NB4 (cell line): ENCODE measurements around the gene SEC24A.
"Not testable (repeated sequence)": the region's sequence is repeated elsewhere in the genome, so short reads cannot be mapped to it uniquely, and the experiment has no call there.

Experiments
- DNase-seq: peaks from one replicate; pipeline ENCODE4 v3.0.0; 2010; ENCODE audit warnings: low read depth
- H3K4me3 ChIP-seq: one replicate; pipeline ENCODE4 v1.5.1; 2011; ENCODE audit warnings: mild to moderate bottlenecking, low read depth, low read length, moderate library complexity
- CTCF ChIP-seq: IDR thresholded peaks from one replicate; pipeline ENCODE4 v1.5.1; 2012; ENCODE audit warnings: low read depth, low read length
- MYC ChIP-seq: IDR thresholded peaks from 2 replicates; pipeline ENCODE4 v1.6.1; 2011; ENCODE audit warnings: low read depth, low read length
- POLR2A ChIP-seq: IDR thresholded peaks from 2 replicates; pipeline ENCODE4 v1.6.1; 2011; ENCODE audit warnings: mild to moderate bottlenecking; ENCODE audit not compliant: insufficient read length; ENCODE audit errors: extremely low read depth
- TF ChIP-seq, protein P1 (sequence below): IDR thresholded peaks from 2 replicates; pipeline ENCODE4 v1.6.1; 2011; ENCODE audit warnings: low read depth, low read length

SEC24A gene

DNA sequence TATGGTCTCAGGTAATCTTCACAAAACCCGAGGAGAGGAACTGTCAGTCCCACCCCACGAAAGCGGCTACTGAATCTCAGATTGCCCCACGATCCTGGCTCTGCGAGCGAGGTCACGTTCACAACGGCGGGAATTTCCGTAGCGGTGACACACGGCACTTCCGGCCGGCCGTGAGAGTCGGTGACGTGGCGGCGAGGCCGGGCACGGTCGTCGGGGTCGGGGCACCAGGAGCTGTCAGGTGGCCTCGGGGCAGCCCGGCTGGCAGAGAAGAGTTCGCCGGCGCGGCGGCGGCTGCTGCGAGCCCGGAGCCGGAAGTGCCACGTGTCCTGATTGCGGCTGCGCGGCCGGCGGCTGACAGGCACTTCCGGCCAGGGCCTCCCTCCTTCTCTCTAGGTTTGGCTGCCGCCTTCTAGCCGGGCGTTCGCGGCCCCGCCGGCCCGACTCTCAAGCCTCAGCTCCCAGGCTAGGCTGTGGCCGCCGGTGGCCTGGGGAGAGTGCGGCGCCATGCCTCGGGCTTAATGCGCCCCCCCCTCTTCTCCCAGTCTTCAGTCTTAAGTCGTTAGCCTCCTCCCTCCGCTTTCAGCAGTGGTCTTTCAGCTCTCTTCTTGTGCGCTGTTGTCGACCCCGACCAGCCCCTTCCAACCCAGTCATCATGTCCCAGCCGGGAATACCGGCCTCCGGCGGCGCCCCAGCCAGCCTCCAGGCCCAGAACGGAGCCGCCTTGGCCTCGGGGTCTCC, at the start of gene SEC24A:
SEC24A (plus strand) TSS at position 361 of the 738 bp plus-strand sequence; CDS start at position 653, 292 bp downstream.
- TF ChIP-seq, protein P1, sequence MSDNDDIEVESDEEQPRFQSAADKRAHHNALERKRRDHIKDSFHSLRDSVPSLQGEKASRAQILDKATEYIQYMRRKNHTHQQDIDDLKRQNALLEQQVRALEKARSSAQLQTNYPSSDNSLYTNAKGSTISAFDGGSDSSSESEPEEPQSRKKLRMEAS, result peak; percentile 94
- TF ChIP-seq CTCF (no peak), MYC (peak; percentile 78), POLR2A (peak; percentile 33)

DNA sequence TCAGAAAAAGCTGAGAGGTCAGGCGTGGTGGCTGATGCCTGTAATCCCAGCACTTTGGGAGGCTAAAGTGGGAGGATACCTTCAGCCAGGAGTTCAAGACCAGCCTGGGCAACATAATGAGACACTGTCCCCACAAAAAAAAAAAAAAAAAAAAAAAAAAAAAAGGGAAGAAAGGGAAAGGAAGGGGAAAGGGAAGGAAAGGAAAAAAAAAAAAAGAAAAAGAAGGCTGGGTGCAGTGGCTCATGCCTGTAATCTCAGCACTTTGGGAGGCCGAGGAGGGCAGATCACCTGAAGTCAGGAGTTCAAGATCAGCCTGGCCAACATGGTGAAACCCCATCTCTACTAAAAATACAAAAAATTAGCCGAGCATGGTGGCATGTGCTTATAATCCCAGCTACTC, 48.8 kb upstream of the SEC24A start:
- not testable (repeated sequence) for DNase-seq, H3K4me3 ChIP-seq

More for the DNA sequence above, at the start of gene SEC24A:
- H3K4me3 ChIP-seq, result peak within 1 kb of the TSS; percentile 94
- DNase-seq, result peak; percentile 93

DNA sequence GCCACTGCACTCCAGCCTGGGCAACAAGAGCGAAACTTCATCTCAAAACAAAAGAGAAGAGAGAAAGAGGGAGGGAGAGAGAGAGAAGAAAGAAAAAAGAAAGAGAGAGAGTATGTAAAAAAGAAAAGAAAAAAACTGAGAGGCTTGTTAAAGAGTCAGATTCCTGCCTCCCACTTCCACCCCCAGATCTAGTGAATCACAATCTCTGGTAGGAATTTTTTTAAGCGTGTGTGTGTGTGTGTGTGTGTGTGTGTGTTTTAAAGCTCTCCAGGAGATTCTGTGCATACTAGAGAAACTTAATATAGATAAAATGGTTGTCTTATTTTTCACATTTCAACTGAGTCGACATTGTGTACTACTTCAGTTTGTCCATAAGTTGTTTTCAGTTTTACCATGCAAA, 48.0 kb upstream of the SEC24A start:
- no peak for DNase-seq
- TF ChIP-seq CTCF, result no peak
- TF ChIP-seq POLR2A, result no peak
- TF ChIP-seq, protein P1, result no peak
- no peak for TF ChIP-seq MYC
- H3K4me3 ChIP-seq, result no peak overlapping the region

GRCh38 chr5:134603059-134603458, 45.5 kb upstream of the SEC24A start:
- TF ChIP-seq, protein P1, result no peak
- TF ChIP-seq CTCF (no peak), MYC (no peak)
- H3K4me3 ChIP-seq, result no peak overlapping the region
- no peak for DNase-seq

DNA sequence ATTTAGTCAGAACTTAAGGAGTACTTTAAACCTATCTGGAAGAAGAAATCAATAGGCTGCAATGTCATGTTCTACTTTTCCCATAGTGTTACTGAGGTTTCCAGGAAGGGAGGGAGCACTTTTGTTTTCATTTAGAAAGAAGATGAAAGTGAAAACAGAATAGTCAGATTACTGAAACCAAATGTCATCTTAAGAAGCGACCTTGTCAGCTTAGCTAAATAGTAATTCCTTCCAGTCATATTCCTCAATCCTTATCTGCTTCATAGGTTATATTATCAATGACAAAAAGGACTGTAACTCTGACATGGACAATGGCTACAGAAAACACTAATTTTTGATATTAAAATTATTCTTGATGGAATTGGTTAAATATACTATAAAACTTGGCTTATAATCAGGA, 43.7 kb upstream of the SEC24A start:
- no peak overlapping the region for H3K4me3 ChIP-seq
- TF ChIP-seq, protein P1, result no peak
- TF ChIP-seq POLR2A (no peak), MYC (no peak), CTCF (no peak)
- DNase-seq, result no peak

DNA sequence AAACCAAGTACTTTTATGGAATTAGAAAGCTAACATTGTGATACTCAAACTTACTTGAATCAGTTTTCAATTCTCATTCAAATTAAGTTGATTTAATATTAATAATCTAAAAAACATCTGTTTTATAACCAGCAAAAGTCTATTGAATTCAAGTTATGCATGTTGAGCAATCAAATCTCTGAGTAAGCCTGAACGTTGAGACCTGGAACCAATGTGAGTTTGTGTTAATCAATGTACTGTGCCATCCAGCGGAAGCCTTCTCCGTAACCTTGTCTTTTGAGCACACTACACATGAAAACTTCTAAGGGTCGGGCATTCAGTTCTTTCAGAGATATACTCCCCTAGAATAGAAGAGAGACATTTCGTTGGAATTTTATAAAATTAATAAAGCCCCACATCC, 41.9 kb upstream of the SEC24A start:
- no peak overlapping the region for H3K4me3 ChIP-seq
- no peak for TF ChIP-seq CTCF
- TF ChIP-seq MYC, result no peak
- no peak for TF ChIP-seq POLR2A
- TF ChIP-seq, protein P1, result no peak
- DNase-seq, result no peak
